HEK293 (cell line): ENCODE measurements around the gene NSFL1C.

Experiments used
- CTCF ChIA-PET: fragments of 350-600 bp; formaldehyde crosslinking; extraction: SDS; loops from one replicate; lab custom pipeline; 2021; ENCODE audit warnings: antibody characterized with exemption; lab: Yijun Ruan, JAX
- POLR2A ChIA-PET: fragments of 300-600 bp; formaldehyde crosslinking; extraction: SDS; loops from one replicate; lab custom pipeline; 2020; ENCODE audit warnings: antibody characterized with exemption, inconsistent platforms; lab: Yijun Ruan, JAX
- H3K27ac ChIP-seq: fragments of 200-500 bp; sonication (Bioruptor generic); 2 replicates; pipeline ENCODE4 v1.5.1; 2014; ENCODE audit warnings: low read depth, low read length, control low read depth, inconsistent platforms; ENCODE audit errors: extremely low read depth
- H3K36me3 ChIP-seq, 2 experiments: fragments of 200-500 bp in 1 of 2; sonication (Bioruptor generic) in 1 of 2; 1 replicate in 1 of 2; 2 replicates in 1 of 2; pipeline ENCODE4 v1.5.1; 2014 to 2017; ENCODE audit warnings: inconsistent platforms in 2 of 2, low read length in 2 of 2; ENCODE audit not compliant: control insufficient read depth in 2 of 2, insufficient read depth in 1 of 2
- H3K4me1 ChIP-seq: fragments of 200-500 bp; sonication (Bioruptor generic); 2 replicates; pipeline ENCODE4 v1.5.1; 2014; ENCODE audit warnings: mild to moderate bottlenecking, low read length, inconsistent platforms; ENCODE audit not compliant: control insufficient read depth, insufficient read depth
- H3K4me3 ChIP-seq: 2 replicates; pipeline ENCODE4 v1.5.1; 2011; ENCODE audit warnings: low read depth, mild to moderate bottlenecking, control low read depth, low read length, moderate library complexity
- H3K9me3 ChIP-seq: fragments of 200-500 bp; sonication (Bioruptor generic); 2 replicates; pipeline ENCODE4 v1.5.1; 2014; ENCODE audit warnings: low read depth, low read length, inconsistent platforms; ENCODE audit not compliant: control insufficient read depth, insufficient read depth
- PRDM2 ChIP-seq: fragments of 450-650 bp; formaldehyde crosslinking; IDR thresholded peaks from 2 replicates; pipeline ENCODE4 v1.5.1; 2016; ENCODE audit warnings: missing biosample characterization, missing genetic modification characterization, borderline replicate concordance
- ZBTB48 ChIP-seq: fragments of 450-650 bp; formaldehyde crosslinking; IDR thresholded peaks from 2 replicates; pipeline ENCODE4 v1.5.1; 2016; ENCODE audit warnings: missing biosample characterization, missing genetic modification characterization
- ZFHX2 ChIP-seq: fragments of 450-650 bp; formaldehyde crosslinking; conservative IDR thresholded peaks from 2 replicates; pipeline ENCODE4 v1.5.1; 2016; ENCODE audit warnings: missing biosample characterization, missing genetic modification characterization
- ZNF23 ChIP-seq: fragments of 450-650 bp; formaldehyde crosslinking; IDR thresholded peaks from 2 replicates; pipeline ENCODE4 v1.5.1; 2016; ENCODE audit warnings: missing biosample characterization, missing genetic modification characterization, borderline replicate concordance
- ZNF274 ChIP-seq, 2 experiments: fragments of 200-500 bp in 1 of 2; fragments of 450-650 bp in 1 of 2; sonication (Bioruptor generic) in 1 of 2; formaldehyde crosslinking in 1 of 2; IDR thresholded peaks; 2 replicates each; pipeline versions ENCODE4 v1.5.1 to v1.6.1; 2014 to 2016; ENCODE audit warnings: borderline replicate concordance in 1 of 2, inconsistent platforms in 1 of 2, low read length in 1 of 2, missing biosample characterization in 1 of 2, missing genetic modification characterization in 1 of 2
- ZNF354C ChIP-seq: fragments of 450-650 bp; formaldehyde crosslinking; IDR thresholded peaks from 2 replicates; pipeline ENCODE4 v1.5.1; 2016; ENCODE audit warnings: missing biosample characterization, missing genetic modification characterization, low read depth, borderline replicate concordance
- ZNF423 ChIP-seq: fragments of 450-650 bp; formaldehyde crosslinking; IDR thresholded peaks from 2 replicates; pipeline ENCODE4 v1.5.1; 2016; ENCODE audit warnings: missing biosample characterization, missing genetic modification characterization
- ZNF473 ChIP-seq: fragments of 450-650 bp; formaldehyde crosslinking; IDR thresholded peaks from 2 replicates; pipeline ENCODE4 v1.5.1; 2017; ENCODE audit warnings: missing biosample characterization, missing genetic modification characterization
- ZNF560 ChIP-seq: fragments of 450-650 bp; formaldehyde crosslinking; IDR thresholded peaks from 2 replicates; pipeline ENCODE4 v1.5.1; 2017; ENCODE audit warnings: missing biosample characterization, missing genetic modification characterization, borderline replicate concordance
- ZNF571 ChIP-seq: fragments of 450-650 bp; formaldehyde crosslinking; IDR thresholded peaks from 2 replicates; pipeline ENCODE4 v1.5.0; 2017; ENCODE audit warnings: missing biosample characterization, missing genetic modification characterization
- ZNF580 ChIP-seq: fragments of 450-650 bp; formaldehyde crosslinking; IDR thresholded peaks from 2 replicates; pipeline ENCODE4 v1.5.1; 2016; ENCODE audit warnings: missing biosample characterization, missing genetic modification characterization
- ZNF639 ChIP-seq: fragments of 450-650 bp; formaldehyde crosslinking; IDR thresholded peaks from 2 replicates; pipeline ENCODE4 v1.5.1; 2016; ENCODE audit warnings: missing biosample characterization, missing genetic modification characterization
- ZNF658 ChIP-seq: fragments of 450-650 bp; formaldehyde crosslinking; IDR thresholded peaks from 2 replicates; pipeline ENCODE4; 2016; ENCODE audit warnings: missing biosample characterization, missing genetic modification characterization
- ZNF777 ChIP-seq: fragments of 450-650 bp; formaldehyde crosslinking; IDR thresholded peaks from 2 replicates; pipeline ENCODE4 v1.5.1; 2017; ENCODE audit warnings: missing biosample characterization, missing genetic modification characterization, borderline replicate concordance
- ZNF837 ChIP-seq: fragments of 450-650 bp; formaldehyde crosslinking; IDR thresholded peaks from 2 replicates; pipeline ENCODE4 v1.5.1; 2016; ENCODE audit warnings: missing biosample characterization, missing genetic modification characterization
- TF ChIP-seq, protein P1 (sequence below): fragments of 450-650 bp; formaldehyde crosslinking; IDR thresholded peaks from 2 replicates; pipeline ENCODE4 v1.5.1; 2017; ENCODE audit warnings: missing biosample characterization, mild to moderate bottlenecking, missing genetic modification characterization, moderate library complexity
- TF ChIP-seq, protein P2 (sequence below): fragments of 450-650 bp; formaldehyde crosslinking; IDR thresholded peaks from 2 replicates; pipeline ENCODE4 v1.5.1; 2016; ENCODE audit warnings: missing biosample characterization, missing genetic modification characterization

Gene NSFL1C

GRCh38 chr20:1403624-1404023 lies 63.0 kb downstream of the NSFL1C start:
- POLR2A ChIA-PET: no interaction called here
- Histone ChIP-seq H3K4me3 (no peak overlapping the region), H3K27ac (no peak overlapping the region), H3K9me3 (no peaks in the 10 kb centered on the region)
- no peak for TF ChIP-seq ZFHX2 (tag by site-specific recombination)
- TF ChIP-seq ZNF571: no peak
- no peak for TF ChIP-seq ZNF639
- TF ChIP-seq ZNF274 (IDR thresholded peaks at IDR 0.05; ENCODE audit: low read length): no peak
- TF ChIP-seq ZNF274 (tag by site-specific recombination; IDR thresholded peaks at IDR 0.05; ENCODE audit: borderline replicate concordance): no peak
- TF ChIP-seq, protein P1, sequence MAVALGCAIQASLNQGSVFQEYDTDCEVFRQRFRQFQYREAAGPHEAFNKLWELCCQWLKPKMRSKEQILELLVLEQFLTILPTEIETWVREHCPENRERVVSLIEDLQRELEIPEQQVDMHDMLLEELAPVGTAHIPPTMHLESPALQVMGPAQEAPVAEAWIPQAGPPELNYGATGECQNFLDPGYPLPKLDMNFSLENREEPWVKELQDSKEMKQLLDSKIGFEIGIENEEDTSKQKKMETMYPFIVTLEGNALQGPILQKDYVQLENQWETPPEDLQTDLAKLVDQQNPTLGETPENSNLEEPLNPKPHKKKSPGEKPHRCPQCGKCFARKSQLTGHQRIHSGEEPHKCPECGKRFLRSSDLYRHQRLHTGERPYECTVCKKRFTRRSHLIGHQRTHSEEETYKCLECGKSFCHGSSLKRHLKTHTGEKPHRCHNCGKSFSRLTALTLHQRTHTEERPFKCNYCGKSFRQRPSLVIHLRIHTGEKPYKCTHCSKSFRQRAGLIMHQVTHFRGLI (tag by site-specific recombination): no peak
- TF ChIP-seq, all 188 proteins: peak for 0
- Histone ChIP-seq H3K4me1 (no peaks in the 10 kb centered on the region), H3K36me3 (no peaks in the 10 kb centered on the region)
- CTCF ChIA-PET: no interaction called here

DNA sequence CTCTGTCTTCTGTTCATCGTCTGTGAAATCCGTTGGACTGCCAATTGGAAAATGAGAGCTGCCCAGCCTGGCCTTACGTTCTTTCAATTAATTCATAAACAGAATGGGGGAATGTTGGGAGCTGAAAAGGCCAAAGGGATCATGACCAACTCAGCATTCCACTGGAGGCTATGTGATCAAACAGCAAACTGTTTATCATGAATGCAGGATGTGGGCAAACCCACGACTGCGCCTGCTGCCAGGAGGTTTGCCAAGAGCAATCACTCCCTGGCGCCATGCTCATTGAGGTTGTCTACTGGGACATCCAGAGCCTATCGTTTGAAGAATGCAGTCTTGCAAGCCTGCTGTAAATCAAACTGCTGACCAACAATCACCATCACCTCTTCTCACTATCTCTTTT lies 64.5 kb downstream of the NSFL1C start:
- CTCF ChIA-PET: interaction anchor here (1.0 to 1.1 kb wide), 2 partner anchors 38 to 102 kb away, joined by 3 to 5 read pairs; no protein-coding TSS in a partner anchor
- no peak overlapping the region for H3K27ac ChIP-seq
- POLR2A ChIA-PET: no interaction called here

More for the DNA sequence above, 64.5 kb downstream of the NSFL1C start:
- TF ChIP-seq, protein P2, sequence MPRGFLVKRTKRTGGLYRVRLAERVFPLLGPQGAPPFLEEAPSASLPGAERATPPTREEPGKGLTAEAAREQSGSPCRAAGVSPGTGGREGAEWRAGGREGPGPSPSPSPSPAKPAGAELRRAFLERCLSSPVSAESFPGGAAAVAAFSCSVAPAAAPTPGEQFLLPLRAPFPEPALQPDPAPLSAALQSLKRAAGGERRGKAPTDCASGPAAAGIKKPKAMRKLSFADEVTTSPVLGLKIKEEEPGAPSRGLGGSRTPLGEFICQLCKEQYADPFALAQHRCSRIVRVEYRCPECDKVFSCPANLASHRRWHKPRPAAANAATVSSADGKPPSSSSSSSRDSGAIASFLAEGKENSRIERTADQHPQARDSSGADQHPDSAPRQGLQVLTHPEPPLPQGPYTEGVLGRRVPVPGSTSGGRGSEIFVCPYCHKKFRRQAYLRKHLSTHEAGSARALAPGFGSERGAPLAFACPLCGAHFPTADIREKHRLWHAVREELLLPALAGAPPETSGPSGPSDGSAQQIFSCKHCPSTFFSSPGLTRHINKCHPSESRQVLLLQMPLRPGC (tag by site-specific recombination): no peak
- no peak for TF ChIP-seq ZNF658 (tag by site-specific recombination)
- no peak for TF ChIP-seq ZNF23 (tag by site-specific recombination)
- TF ChIP-seq ZNF423 (tag by site-specific recombination): no peak
- TF ChIP-seq ZNF473 (tag by site-specific recombination): no peak
- no peak for TF ChIP-seq ZNF560
- no peak for TF ChIP-seq ZNF354C (tag by site-specific recombination)
- TF ChIP-seq ZBTB48 (tag by site-specific recombination): no peak
- no peak for TF ChIP-seq PRDM2 (tag by site-specific recombination)
- TF ChIP-seq, protein P1 (tag by site-specific recombination): no peak
- TF ChIP-seq ZNF837 (tag by site-specific recombination): no peak
- TF ChIP-seq ZNF777 (tag by site-specific recombination): no peak
- TF ChIP-seq ZNF580 (tag by site-specific recombination): no peak
- no peak overlapping the region for H3K4me3 ChIP-seq
- H3K36me3 ChIP-seq: no peaks in the 10 kb centered on the region
- H3K9me3 ChIP-seq: no peaks in the 10 kb centered on the region
- H3K4me1 ChIP-seq: no peaks in the 10 kb centered on the region
